HepG2 (cell line): ENCODE data around the gene TJP2. TPM values are rescaled to one million over a fixed set of nuclear protein-coding genes. Genes with fewer than 3 reads are reported as not detected.

Source experiments
- ATF3 ChIP-seq: sonication (generic); formaldehyde crosslinking; IDR thresholded peaks from 2 replicates; pipeline ENCODE4 v1.4.0; 2020; ENCODE audit warnings: missing genetic modification reagents
- E2F5 ChIP-seq: sonication (generic); formaldehyde crosslinking; conservative IDR thresholded peaks from 2 replicates; pipeline ENCODE4 v1.4.0; 2020; ENCODE audit warnings: missing genetic modification reagents
- ELF4 ChIP-seq: sonication (generic); formaldehyde crosslinking; IDR thresholded peaks from 2 replicates; pipeline ENCODE4 v1.5.0; 2020; ENCODE audit warnings: missing genetic modification reagents, mild to moderate bottlenecking, moderate library complexity, borderline replicate concordance
- FOXO4 ChIP-seq: sonication (generic); formaldehyde crosslinking; conservative IDR thresholded peaks from 2 replicates; pipeline ENCODE4 v1.8.1; 2023; ENCODE audit warnings: missing genetic modification reagents
- FOXP4 ChIP-seq: sonication (generic); formaldehyde crosslinking; IDR thresholded peaks from 2 replicates; pipeline ENCODE4 v1.4.0; 2020; ENCODE audit warnings: missing genetic modification reagents
- GATA4 ChIP-seq: sonication (generic); IDR thresholded peaks from 2 replicates; pipeline ENCODE4 v1.6.1; 2016; ENCODE audit warnings: antibody characterized with exemption, low read depth, borderline replicate concordance
- HBP1 ChIP-seq: IDR thresholded peaks from 2 replicates; pipeline ENCODE4 v1.6.1; 2016; ENCODE audit warnings: low read depth, control low read depth
- ISL2 ChIP-seq: sonication (generic); formaldehyde crosslinking; IDR thresholded peaks from 2 replicates; pipeline ENCODE4 v1.5.0; 2020; ENCODE audit warnings: missing genetic modification reagents
- MAFK ChIP-seq, 2 experiments: IDR thresholded peaks in 1 of 2; conservative IDR thresholded peaks in 1 of 2; 2 replicates each; pipeline ENCODE4 v1.6.1; 2011; ENCODE audit warnings: improper control_type of control experiment in 2 of 2, low read length in 2 of 2
- MTF1 ChIP-seq: sonication (generic); formaldehyde crosslinking; IDR thresholded peaks from 2 replicates; pipeline ENCODE4 v1.5.0; 2020; ENCODE audit warnings: missing genetic modification reagents
- MXI1 ChIP-seq: IDR thresholded peaks from 3 replicates; pipeline ENCODE4 v1.6.1; 2012; ENCODE audit warnings: low read depth, low read length, inconsistent platforms, borderline replicate concordance
- MYC ChIP-seq: sonication (generic); formaldehyde crosslinking; IDR thresholded peaks from 2 replicates; pipeline ENCODE4 v1.9.0; 2021; ENCODE audit warnings: missing genetic modification reagents, borderline replicate concordance
- NFYC ChIP-seq: IDR thresholded peaks from 2 replicates; pipeline ENCODE4 v1.6.1; 2016; ENCODE audit warnings: missing genetic modification reagents, missing compliant biosample characterization
- NR0B2 ChIP-seq: sonication (generic); formaldehyde crosslinking; IDR thresholded peaks from 2 replicates; pipeline ENCODE4 v1.4.0; 2020; ENCODE audit warnings: mild to moderate bottlenecking, missing genetic modification reagents
- NR2C2 ChIP-seq: sonication (generic); formaldehyde crosslinking; IDR thresholded peaks from 2 replicates; pipeline ENCODE4 v1.4.0; 2020; ENCODE audit warnings: missing genetic modification reagents, mild to moderate bottlenecking, moderate library complexity, borderline replicate concordance
- PBX3 ChIP-seq: sonication (generic); formaldehyde crosslinking; IDR thresholded peaks from 2 replicates; pipeline ENCODE4 v1.8.1; 2023; ENCODE audit warnings: missing genetic modification reagents, inconsistent platforms, borderline replicate concordance
- POLR2AphosphoS2 ChIP-seq: IDR thresholded peaks from 2 replicates; pipeline ENCODE4 v1.6.1; 2011; ENCODE audit warnings: low read depth, low read length, improper control_type of control experiment
- SP5 ChIP-seq: IDR thresholded peaks from 2 replicates; pipeline ENCODE4 v1.6.1; 2016; ENCODE audit warnings: low read depth, borderline replicate concordance
- ZC3H4 ChIP-seq: sonication (generic); formaldehyde crosslinking; IDR thresholded peaks from 2 replicates; pipeline ENCODE4 v1.4.0; 2020; ENCODE audit warnings: missing genetic modification reagents, borderline replicate concordance
- ZFP82 ChIP-seq: sonication (generic); formaldehyde crosslinking; IDR thresholded peaks from 2 replicates; pipeline ENCODE4 v1.5.1; 2020; ENCODE audit warnings: mild to moderate bottlenecking, missing genetic modification reagents, borderline replicate concordance
- ZNF614 ChIP-seq: IDR thresholded peaks from 2 replicates; pipeline ENCODE4 v1.6.1; 2018; ENCODE audit warnings: missing biosample characterization, missing genetic modification reagents, inconsistent platforms, borderline replicate concordance
- ZNF777 ChIP-seq: sonication (generic); formaldehyde crosslinking; IDR thresholded peaks from 2 replicates; pipeline ENCODE4 v1.4.0; 2020; ENCODE audit warnings: missing genetic modification reagents
- ZNF839 ChIP-seq: sonication (generic); formaldehyde crosslinking; IDR thresholded peaks from 2 replicates; pipeline ENCODE4 v1.4.0; 2020; ENCODE audit warnings: missing genetic modification reagents, mild to moderate bottlenecking, borderline replicate concordance
- polyA plus RNA-seq, 8 experiments: library from polyadenylated mRNA; depleted of rRNA in 3 of 8; stranded (reverse) in 7 of 8; unstranded in 1 of 8; fragments of >200 nt; fragmentation: Illumina TruSeq in 4 of 8; extraction: Trizol in 4 of 8; gene quantifications; 2 replicates each; pipeline versions ENCODE4 v1.2.1 to v1.2.3, GENCODE V29; 2011 to 2016; ENCODE audit warnings: low read depth in 4 of 8, missing spikeins in 1 of 8, mixed read lengths in 1 of 8; ENCODE audit not compliant: insufficient read depth in 1 of 8
- total RNA-seq, 5 experiments: library from RNA; depleted of rRNA; stranded (reverse); fragments of >200 nt; fragmentation: Illumina TruSeq; extraction: Trizol; gene quantifications; 2 replicates each; pipeline ENCODE4 v1.2.3, GENCODE V29; 2016; ENCODE audit warnings: low read depth in 1 of 5

The TJP2 gene
- total and polyA plus RNA-seq, 2 of the 13 experiments (the other 11 are each of a cell fraction or from before 2014, with no cell fraction given): 109 to 110 TPM

- TF ChIP-seq NR2C2 (CRISPR knock-in tag) (no peak; the same call in 1 of the 2 replicates), MYC (CRISPR knock-in tag) (no peak), MTF1 (no peak), ZNF777 (CRISPR knock-in tag) (no peak), NFYC (CRISPR knock-in tag) (peak; percentile 75), ISL2 (CRISPR knock-in tag) (0 out of 2 replicates have a peak, but pooled peaks have one; percentile 37), FOXP4 (CRISPR knock-in tag) (peak; percentile 56; the same call in 1 of the 2 replicates), ATF3 (CRISPR knock-in tag) (peak; percentile 92), ZFP82 (CRISPR knock-in tag) (no peak), GATA4 (peak; percentile 39; the same call in 1 of the 2 replicates), ZNF839 (no peak), SP5 (CRISPR knock-in tag) (peak; percentile 92), FOXO4 (no peak), NR0B2 (no peak), ZC3H4 (CRISPR knock-in tag) (no peak), MXI1 (0 out of 3 replicates have a peak, but pooled peaks have one; percentile 38), PBX3 (CRISPR knock-in tag) (no peak), HBP1 (0 out of 2 replicates have a peak, but pooled peaks have one; percentile 21), E2F5 (CRISPR knock-in tag) (no peak), MAFK (conservative IDR thresholded peaks at IDR 0.05 in 1 of 2, IDR thresholded peaks at IDR 0.05 in 1 of 2; ENCODE audit: low read length in 2 of 2) (no peak), ELF4 (no peak), POLR2AphosphoS2 (no peak), ZNF614 (no peak)
Observed at GRCh38 chr9:69180670-69181069, 6.6 kb downstream of the TJP2 start (continued).
